ENCODE results near the gene NR4A1. TPM values are rescaled to one million over a fixed set of nuclear protein-coding genes. Genes with fewer than 3 reads are reported as not detected.

The NR4A1 gene
- polyA plus RNA-seq, 1 donor (not counting 4 experiments of a cell fraction or from before 2014, with no cell fraction given): 3.9 TPM

GRCh38 chr12:52007982-52008510 lies 43.2 kb upstream of the NR4A1 start:
- H3K4me3 ChIP-seq (ENCODE audit: control insufficient read depth in 2 of 3, extremely low read depth in 1 of 3, insufficient read depth in 2 of 3, low read depth in 1 of 3, low read length in 3 of 3): no peak overlapping the region
- no peak overlapping the region for H3K9ac ChIP-seq (ENCODE audit: control insufficient read depth, extremely low read depth, insufficient read depth, low read length)
- H3K4me2 ChIP-seq (ENCODE audit: control insufficient read depth, extremely low read depth, insufficient read depth, low read depth, low read length): no peak overlapping the region
- H3K36me3 ChIP-seq (ENCODE audit: control insufficient read depth in 2 of 2, extremely low read depth in 1 of 2, insufficient read depth in 2 of 2, low read length in 2 of 2): no peaks in the 10 kb centered on the region
- peaks cover 28% of the 10 kb centered on the region for H3K27me3 ChIP-seq (ENCODE audit: control insufficient read depth, extremely low read depth, insufficient read depth, low read length)
- TF ChIP-seq EZH2 (IDR thresholded peaks at IDR 0.05; ENCODE audit: low read length) (no peak), CTCF (optimal IDR thresholded peaks at IDR 0.05 in 1 of 3, IDR thresholded peaks at IDR 0.05 in 1 of 3, conservative IDR thresholded peaks at IDR 0.05 in 1 of 3; ENCODE audit: extremely low read depth in 1 of 3, insufficient read depth in 2 of 3, low read length in 3 of 3) (no peak)
- H3K79me2 ChIP-seq (ENCODE audit: control insufficient read depth, insufficient read depth, low read length): no peaks in the 10 kb centered on the region
- H3K4me1 ChIP-seq (ENCODE audit: control insufficient read depth, extremely low read depth, insufficient read depth, low read length): peaks cover 3% of the 10 kb centered on the region
- H3K9me3 ChIP-seq (ENCODE audit: control insufficient read depth, low read depth, low read length): no peaks in the 10 kb centered on the region
- DNase-seq (ENCODE audit: low read depth, low spot score) (no peak), FAIRE-seq (no peak)
- peaks cover 3% of the 10 kb centered on the region for H3K9me1 ChIP-seq (ENCODE audit: control insufficient read depth, extremely low read depth, insufficient read depth, low read length)
- H3K27ac ChIP-seq (ENCODE audit: control insufficient read depth, insufficient read depth, low read length): no peak overlapping the region
- H4K20me1 ChIP-seq (ENCODE audit: control insufficient read depth, extremely low read depth, insufficient read depth, low read length): peaks cover 7% of the 10 kb centered on the region
- H2AFZ ChIP-seq (ENCODE audit: control insufficient read depth, low read length): no peak overlapping the region
- dilution Hi-C loops (cut with MboI; ENCODE audit: extremely low pct_ligation_motif_present, low sequenced_read_pairs): no loop called here

GRCh38 chr12:52009081-52009751 lies 42.0 kb upstream of the NR4A1 start:
- no peak overlapping the region for H3K4me2 ChIP-seq (ENCODE audit: control insufficient read depth, extremely low read depth, insufficient read depth, low read depth, low read length)
- H3K9me1 ChIP-seq (ENCODE audit: control insufficient read depth, extremely low read depth, insufficient read depth, low read length): peaks cover 3% of the 10 kb centered on the region
- peaks cover 7% of the 10 kb centered on the region for H3K4me1 ChIP-seq (ENCODE audit: control insufficient read depth, extremely low read depth, insufficient read depth, low read length)
- H3K9ac ChIP-seq (ENCODE audit: control insufficient read depth, extremely low read depth, insufficient read depth, low read length): no peak overlapping the region
- no peak overlapping the region for H3K4me3 ChIP-seq (ENCODE audit: control insufficient read depth in 2 of 3, extremely low read depth in 1 of 3, insufficient read depth in 2 of 3, low read depth in 1 of 3, low read length in 3 of 3)
- H4K20me1 ChIP-seq (ENCODE audit: control insufficient read depth, extremely low read depth, insufficient read depth, low read length): peaks cover 5% of the 10 kb centered on the region
- dilution Hi-C loops (cut with MboI; ENCODE audit: extremely low pct_ligation_motif_present, low sequenced_read_pairs): no loop called here
- no peak overlapping the region for H3K27ac ChIP-seq (ENCODE audit: control insufficient read depth, insufficient read depth, low read length)
- no peak overlapping the region for H2AFZ ChIP-seq (ENCODE audit: control insufficient read depth, low read length)
- H3K9me3 ChIP-seq (ENCODE audit: control insufficient read depth, low read depth, low read length): no peaks in the 10 kb centered on the region
- TF ChIP-seq CTCF (optimal IDR thresholded peaks at IDR 0.05 in 1 of 3, IDR thresholded peaks at IDR 0.05 in 1 of 3, conservative IDR thresholded peaks at IDR 0.05 in 1 of 3; ENCODE audit: extremely low read depth in 1 of 3, insufficient read depth in 2 of 3, low read length in 3 of 3): no peak
- no peak for TF ChIP-seq EZH2 (IDR thresholded peaks at IDR 0.05; ENCODE audit: low read length)
- no peak for DNase-seq (ENCODE audit: low read depth, low spot score)
- no peaks in the 10 kb centered on the region for H3K79me2 ChIP-seq (ENCODE audit: control insufficient read depth, insufficient read depth, low read length)
- H3K36me3 ChIP-seq (ENCODE audit: control insufficient read depth in 2 of 2, extremely low read depth in 1 of 2, insufficient read depth in 2 of 2, low read length in 2 of 2): no peaks in the 10 kb centered on the region
- peaks cover 28% of the 10 kb centered on the region for H3K27me3 ChIP-seq (ENCODE audit: control insufficient read depth, extremely low read depth, insufficient read depth, low read length)
- no peak for FAIRE-seq

Measured in keratinocyte (primary cell).